SKM-1 (cell line): ENCODE measurements around the gene GARNL3.

Experiments
- DNase-seq: peaks from one replicate; lab custom pipeline; 2025; ENCODE audit not compliant: unreplicated experiment; lab: John Stamatoyannopoulos, UW

GARNL3 gene

DNA sequence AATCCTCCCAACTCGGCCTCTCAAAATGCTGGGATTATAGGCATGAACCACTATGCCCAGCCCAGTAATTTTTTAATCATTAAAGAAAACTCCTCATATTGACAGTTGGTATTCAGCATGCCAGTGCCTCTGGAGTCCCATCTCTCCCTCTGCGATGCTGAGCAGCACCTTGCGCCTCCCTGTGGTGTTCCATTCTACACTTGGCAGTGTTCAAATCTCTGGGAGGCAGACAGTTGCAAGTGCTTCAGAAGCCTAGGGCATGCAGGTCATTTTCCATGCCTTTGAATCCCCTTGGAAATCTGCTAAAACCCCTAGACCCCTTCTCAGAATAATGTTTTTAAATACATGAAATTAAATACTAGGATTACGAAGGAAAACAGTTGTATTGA, 41.3 kb downstream of the GARNL3 start:
- DNase-seq: no peak

DNA sequence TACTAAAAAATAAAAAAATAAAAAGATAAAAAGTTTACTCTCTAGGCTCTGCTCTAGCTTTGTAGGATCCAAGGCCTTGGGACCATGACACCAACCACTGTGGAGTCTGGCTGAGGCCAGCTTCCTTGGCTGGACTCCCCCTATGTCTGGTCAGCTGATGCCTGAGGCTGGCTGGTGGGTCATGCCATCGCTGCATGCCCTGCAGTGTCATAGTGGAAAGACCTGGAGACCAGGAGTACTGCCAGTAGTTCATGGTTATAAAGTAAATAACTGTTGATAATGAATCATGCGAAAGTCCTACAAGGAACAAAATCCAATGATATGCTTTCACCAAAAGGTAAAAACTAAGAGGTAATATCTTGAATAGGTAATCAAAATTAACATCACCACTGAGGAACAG, 43.2 kb downstream of the GARNL3 start:
- DNase-seq: no peak

DNA sequence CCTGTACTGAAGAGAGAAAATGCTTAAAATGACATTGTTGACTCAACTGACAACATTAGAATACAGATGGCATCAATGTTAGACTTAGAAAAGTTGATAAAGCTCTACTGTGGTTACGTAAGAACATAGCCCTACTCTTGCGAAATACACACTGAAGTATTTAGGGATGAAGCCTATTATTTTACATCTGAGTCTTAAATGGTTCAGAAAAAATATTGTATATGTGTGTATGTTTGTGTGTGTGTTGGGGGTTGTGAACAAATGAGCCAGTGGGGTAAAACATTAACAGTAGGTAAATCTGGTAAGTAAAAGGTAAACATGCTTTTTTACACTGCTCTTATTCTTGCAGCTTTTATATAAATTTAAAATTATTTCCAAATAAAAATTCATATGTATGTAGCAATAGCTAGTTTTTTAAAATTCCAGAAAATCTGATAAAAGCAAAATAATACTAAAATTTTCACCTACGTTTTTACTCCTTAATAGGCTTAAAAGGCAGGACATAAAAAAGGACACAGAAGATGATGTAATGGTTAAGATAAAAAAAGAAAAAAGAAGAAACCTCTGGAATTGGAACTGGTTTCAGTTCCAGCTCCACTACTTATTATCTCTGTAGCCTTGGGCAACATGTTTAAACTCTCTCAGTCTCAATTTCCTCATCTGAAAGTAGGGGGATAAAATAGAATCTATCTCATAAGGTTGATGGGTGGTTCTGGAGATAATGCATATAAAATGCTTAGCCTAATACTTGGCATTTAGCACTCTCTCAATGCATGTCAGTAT, 44.3 kb downstream of the GARNL3 start:
- peak; percentile 41 for DNase-seq

- DNase-seq: no peak
Observed at GRCh38 chr9:127309715-127310114, 45.1 kb downstream of the GARNL3 start.

DNA sequence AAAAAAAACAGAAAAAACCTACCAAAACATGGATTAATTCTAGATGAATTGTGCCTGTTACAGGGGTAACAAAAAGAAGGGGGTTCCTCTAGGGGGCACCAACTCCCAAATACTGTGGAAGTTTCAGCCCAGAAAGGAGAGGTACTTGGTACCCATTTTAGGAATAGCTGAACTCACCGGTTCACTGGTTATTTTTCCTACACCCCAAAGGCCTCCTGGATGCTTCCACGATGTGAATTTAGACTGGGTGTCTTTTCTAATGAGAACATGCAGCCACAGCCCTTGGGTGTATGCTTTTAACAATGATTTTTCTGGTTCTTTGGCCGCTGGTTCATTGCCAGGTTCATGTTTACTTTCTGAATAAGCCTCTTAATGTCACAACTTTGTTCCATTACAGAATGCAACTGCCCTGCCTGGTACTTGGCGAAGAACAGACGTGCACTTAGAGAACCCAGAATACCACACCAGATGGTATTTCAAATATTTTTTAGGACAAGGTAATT, 46.7 kb downstream of the GARNL3 start:
- no peak for DNase-seq

- no peak for DNase-seq
Observed at GRCh38 chr9:127313042-127313560, 48.5 kb downstream of the GARNL3 start.

DNA sequence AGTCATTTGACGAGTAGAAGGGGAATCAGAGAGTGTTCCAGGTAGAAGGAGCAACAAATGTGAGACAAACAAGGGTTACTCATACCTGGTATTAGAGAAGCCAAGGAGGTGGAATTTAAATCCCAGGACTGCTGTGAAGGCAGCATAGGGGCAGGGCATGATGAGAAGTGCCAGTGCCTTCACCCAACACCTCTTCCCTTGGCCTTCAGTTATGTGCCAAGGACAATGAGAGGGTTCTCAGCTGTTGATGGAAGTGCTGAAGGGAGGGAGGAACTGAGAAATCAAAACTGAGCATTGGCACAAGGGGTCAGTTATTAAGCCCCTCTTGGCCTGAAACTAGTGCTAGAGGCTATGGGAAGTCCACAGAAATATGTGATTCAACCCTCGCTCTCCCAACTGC, 50.3 kb downstream of the GARNL3 start:
- DNase-seq: no peak

DNA sequence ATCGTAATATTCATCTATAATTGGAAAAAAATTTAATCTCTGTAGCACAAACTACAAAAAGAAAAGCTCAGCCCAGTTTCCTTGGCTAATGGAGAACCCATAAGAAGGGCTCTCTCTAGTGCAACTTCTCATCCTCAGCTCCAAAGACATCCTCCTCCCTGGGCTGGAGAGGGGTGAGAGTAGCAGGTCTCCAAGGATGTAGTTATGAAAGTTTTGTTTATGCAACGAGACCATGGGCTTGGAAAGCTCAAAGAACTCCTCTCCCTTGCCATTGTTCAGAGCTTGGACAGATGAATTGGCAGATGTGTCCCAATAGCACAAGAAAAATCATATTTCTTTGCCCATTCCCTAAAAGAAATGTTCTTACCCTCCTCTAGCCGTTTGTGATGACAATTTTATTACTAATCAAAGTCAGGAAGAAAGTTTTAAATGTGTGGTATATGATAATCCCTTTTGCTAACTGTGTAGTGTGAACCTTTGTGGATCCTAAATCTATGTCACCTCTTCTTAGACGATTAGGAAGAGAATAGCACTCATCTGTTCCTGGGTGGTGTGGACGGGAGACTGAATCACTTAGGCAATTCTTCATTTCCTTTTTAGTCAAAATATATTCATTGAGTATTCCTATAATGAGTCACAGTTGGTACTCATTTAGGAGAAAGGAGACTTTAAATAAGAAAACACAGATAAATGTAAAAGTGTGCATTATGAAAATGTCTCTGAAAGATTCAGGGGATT, 52.2 kb downstream of the GARNL3 start:
- no peak for DNase-seq

GRCh38 chr9:127318651-127319167, 54.1 kb downstream of the GARNL3 start:
- DNase-seq: no peak

- DNase-seq: no peak
Observed at GRCh38 chr9:127319366-127320114, 55.0 kb downstream of the GARNL3 start.

DNA sequence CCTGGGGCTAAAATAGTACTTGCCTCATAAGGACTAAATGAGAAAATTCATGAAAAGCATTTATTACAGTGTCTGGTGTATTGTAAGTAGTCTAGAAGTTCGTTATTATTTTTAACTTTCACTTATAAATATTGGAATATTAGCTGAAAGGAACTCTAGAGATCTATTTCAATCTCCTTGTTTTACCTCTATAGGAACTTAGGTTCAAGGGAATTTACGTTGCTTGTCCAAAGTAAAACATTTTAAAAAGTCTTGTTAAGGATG, 55.5 kb downstream of the GARNL3 start:
- DNase-seq: no peak

GRCh38 chr9:127323393-127323792, 58.8 kb downstream of the GARNL3 start:
- DNase-seq: no peak

- DNase-seq: no peak
Observed at GRCh38 chr9:127330501-127330900, 65.9 kb downstream of the GARNL3 start.

- DNase-seq: no peak
Observed at GRCh38 chr9:127333221-127334064, 68.9 kb downstream of the GARNL3 start.

GRCh38 chr9:127334725-127335124, 70.2 kb downstream of the GARNL3 start:
- DNase-seq: no peak

- no peak for DNase-seq
Observed at GRCh38 chr9:127336086-127336485, 71.5 kb downstream of the GARNL3 start.

DNA sequence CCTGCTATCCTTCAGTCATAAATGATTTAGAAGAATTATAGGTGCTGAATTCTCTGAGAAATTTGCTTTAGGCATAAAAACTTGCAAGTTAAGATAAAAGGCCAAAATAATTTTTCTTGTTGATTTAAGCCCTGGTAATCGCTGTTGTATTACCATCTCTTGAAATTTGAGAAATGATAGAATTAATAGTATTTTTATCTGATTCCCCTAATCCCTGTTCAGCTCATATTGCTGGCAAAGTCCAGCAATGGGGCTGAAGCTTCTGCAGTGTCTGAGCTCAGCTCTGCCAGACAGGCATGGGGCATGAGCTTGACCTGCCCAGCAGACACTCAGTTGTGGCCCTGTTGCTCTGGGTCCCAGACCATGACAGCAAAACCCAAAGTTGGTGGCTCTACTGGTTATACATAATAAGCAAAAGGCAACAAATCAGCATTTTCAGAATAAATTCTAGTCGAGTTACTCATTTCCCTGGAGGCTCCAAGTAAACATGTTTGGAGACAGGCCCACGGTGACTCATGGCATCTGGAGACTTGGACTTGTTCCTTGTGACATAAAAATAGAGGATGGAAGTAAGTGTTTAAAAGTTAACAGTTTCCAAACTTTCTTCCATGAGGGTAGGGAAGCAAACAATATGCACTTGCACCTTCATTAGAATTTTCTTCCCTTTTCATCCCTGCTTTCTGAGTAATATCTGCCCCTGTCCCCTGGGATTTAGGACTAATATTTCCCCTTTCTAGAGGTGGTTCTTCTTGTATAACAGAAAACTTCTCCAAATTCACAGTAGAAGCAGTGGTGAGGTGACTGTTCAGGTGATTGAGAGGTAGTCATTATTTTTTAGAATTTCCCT, 72.2 kb downstream of the GARNL3 start:
- DNase-seq: no peak

GRCh38 chr9:127340721-127341120, 76.1 kb downstream of the GARNL3 start:
- no peak for DNase-seq

DNA sequence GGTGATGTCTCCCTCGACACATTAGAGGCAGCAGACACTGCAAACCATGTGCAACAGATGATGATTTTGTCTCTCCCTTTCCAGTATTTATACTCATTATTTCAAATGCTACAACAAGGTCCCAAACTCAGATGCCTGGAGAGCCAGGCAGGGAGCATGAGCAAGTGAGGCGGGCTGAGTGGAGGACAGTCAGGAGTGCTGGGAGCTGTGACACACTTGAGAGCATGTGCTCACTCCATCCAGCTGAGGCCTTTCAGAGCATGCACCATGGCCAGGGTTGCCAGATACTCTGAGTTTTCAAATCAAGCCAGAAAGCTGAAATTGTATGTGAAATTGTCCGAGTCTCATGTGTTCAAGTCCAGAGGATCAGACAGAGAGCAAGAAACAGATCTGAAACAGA, 76.6 kb downstream of the GARNL3 start:
- no peak for DNase-seq
